Kidney glomerular epithelial cell (primary cell): Measurements from ENCODE around the gene MIEF1.

Source experiments
- DNase-seq: peaks from one replicate; lab custom pipeline; 2025; lab: John Stamatoyannopoulos, UW

Gene MIEF1

DNA sequence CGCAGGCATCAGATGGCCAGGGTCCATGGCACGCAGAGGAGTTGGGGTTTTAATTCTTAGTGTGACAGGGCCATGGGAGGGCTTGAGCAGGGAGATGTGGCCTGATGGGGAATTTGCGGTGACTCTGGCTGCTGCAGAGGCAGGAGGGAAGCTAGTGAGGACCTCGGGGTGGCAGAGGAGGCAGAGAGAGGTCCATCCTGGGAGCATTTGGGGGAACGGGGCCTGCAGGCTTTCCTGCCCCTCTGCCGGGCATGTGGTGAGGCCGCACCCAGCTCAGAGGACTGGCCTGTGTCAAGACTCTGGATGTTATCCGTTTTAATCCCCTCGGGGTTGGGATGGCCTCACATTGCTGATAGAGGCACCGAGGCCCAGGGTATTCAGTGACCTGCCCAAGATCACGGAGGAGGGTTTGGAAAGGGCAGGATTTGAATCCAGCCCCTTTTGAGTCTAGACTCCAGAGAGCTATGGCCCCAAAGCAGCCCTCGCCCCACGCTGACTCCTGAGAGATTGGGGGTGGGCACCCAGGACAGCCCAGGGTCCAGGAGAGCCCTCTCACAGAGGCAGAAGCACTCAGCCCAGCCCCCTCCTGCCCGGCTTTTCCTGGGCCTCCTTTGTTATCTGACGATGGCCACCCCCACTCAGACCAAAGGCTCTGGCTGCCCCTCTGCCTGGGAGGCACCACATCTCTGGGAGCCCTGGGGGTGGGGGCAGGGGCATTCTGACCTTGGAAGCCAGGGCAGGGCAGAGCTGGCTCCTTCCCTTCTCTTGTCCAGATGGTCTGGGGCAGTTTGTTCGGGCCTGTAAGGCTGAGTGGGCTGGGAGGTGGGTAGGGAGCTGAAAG lies 31.4 kb upstream of the MIEF1 start:
- no peak for DNase-seq

DNA sequence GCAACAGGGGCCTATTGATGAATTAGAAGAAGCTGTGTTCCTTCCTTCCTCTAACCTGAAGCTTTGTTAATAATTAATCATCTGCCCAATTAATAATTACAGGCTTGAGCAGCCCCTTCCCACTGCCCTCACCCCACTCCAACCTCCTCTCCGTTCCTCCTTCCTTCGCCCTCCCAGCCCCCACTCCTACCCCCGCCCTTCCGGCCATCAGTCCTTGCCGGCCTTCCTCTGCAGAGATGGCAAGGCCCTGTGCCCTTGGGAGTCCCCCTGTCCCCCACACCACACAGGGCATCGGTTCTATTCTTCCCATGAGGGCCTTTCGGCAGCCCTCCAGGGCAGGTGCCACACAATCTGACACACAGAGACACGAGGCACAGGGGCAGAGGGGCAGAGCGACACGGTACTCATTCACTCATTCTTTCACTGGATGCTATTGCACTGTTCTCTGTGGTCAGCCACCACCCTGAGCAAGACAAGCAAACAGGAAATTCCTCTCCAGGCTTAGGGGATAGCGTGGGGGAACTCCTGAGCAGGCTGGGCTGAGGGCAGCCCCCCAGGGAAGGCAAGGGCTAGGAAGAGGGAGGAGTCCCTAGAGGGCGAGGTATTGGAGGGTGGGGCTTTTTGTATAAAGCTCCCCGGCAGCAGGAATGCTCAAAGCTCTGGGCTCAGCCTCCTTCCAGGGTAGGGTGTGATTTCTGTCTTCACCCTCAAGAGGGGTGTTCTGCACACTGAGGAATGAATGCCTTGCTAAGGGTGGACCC lies 30.5 kb upstream of the MIEF1 start:
- DNase-seq: peak; percentile 75

- no peak for DNase-seq
Measured at GRCh38 chr22:39472570-39473556, 29.2 kb upstream of the MIEF1 start.

DNA sequence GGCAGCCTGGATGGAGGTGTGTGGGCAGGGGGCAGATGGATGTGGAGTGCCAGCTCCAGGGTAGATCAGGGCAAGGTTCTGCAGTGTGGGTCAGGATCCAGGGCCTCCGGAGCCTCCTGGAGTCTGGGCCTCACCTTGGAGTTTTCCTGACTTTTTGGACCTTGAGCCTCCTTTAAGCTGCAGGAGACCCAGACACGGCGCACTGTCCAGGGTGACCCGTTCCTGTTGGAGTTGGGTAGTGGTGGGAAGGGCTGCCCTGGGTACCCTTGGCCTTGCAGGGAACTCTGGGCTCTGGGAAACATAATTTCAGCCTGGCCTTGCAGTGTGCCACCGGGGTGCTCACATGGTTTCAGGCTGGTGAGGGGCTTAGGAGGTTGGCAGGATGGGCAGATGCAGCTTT lies 28.2 kb upstream of the MIEF1 start:
- DNase-seq: no peak

DNA sequence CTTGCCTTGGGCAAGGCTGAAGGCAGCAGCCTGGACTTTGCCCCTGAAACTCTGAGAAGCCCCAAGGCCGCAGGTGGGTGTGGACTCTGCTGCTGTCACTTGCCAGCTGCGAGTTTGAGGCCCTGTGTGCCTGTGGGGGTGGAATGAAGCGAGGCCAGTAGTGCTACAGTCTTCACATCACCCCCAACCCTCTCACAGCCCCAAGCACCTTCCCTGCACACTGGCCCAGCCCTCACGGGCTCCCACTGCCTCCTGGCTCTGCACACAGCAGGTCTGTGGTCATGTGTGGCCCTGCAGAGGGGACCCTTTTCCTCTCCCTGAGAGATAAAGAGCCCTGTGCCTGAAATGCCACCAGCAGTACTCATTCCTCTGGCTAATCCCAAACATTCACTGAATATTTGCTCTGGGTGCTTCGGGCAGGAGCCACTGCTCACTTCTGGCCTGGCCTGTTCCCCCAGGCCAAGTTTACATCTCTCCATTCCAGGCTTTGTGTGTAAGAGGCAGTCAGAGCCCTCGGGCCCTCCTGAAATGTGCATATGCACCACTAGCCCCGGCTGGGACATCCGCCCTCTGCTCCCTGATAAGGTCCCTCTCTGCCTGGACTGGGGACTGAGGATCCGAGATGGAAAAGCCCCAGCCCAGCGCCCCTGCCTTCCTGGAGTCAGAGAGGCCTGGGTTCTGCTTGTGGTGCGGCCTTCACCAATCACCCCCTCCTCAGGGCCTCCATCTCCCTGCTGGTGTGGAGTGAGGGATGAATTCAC lies 27.6 kb upstream of the MIEF1 start:
- no peak for DNase-seq

DNA sequence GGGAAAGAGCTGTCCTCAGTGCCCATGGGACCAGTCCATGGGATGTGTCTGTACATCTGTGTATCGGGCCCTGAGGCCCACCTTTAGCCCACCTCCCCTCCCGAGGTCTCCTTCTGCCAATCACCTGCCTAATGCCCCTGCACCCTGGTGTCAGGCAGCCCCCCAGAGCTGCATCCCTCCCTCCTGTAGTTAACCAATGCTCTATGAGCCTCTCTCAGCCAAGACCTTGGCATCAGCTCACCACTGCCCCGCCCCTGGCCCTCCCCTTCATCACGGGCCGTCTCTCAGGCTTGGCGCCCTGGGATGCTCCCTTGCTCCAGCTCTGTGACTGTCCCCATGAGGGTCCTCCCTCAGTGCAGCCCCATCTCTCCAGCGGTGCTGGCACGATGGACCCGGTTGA lies 26.8 kb upstream of the MIEF1 start:
- DNase-seq: no peak

GRCh38 chr22:39475902-39476301 lies 26.2 kb upstream of the MIEF1 start:
- DNase-seq: no peak

- DNase-seq: no peak
Measured at GRCh38 chr22:39476664-39477063, 25.4 kb upstream of the MIEF1 start.

DNA sequence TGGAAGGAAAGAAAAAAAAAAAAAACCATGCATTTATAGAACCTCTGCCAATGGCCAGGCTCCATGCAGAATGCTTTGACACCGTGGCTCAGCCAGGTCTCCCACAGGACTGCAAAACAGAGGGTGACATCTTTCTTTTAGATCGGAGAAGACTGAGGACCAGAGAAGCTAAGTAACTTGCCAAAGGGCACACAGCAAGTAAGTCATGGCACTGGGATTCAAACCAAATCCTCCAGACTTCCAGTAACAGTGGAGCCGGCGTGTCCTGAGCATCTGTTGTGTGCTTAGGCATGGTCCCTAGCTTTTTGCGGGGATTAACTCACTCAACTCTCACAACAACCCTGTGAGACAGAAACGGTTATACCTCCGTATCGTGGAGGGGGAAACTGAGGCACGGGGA lies 24.5 kb upstream of the MIEF1 start:
- DNase-seq: no peak

GRCh38 chr22:39478441-39478850 lies 23.6 kb upstream of the MIEF1 start:
- peak; percentile 7 for DNase-seq

DNA sequence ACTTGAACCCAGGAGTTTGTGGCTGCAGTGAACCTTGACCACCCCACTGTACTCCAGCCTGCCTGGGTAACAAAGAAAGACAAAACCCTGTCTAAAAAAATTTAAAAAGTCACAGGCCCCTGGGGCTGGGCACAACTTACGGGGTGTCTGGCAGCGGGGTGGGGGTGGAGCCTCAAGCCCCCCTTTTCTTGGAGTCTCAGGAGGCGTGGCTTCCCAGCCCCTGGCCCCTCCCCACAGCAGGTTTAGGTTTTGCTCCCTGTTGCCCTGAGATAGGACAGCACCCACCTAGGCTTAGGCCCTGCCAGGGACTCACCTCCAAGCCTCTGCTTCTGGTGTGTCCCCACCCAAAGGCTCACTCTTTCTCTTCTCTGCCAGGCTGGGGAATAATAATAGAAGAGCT lies 22.8 kb upstream of the MIEF1 start:
- DNase-seq: no peak

DNA sequence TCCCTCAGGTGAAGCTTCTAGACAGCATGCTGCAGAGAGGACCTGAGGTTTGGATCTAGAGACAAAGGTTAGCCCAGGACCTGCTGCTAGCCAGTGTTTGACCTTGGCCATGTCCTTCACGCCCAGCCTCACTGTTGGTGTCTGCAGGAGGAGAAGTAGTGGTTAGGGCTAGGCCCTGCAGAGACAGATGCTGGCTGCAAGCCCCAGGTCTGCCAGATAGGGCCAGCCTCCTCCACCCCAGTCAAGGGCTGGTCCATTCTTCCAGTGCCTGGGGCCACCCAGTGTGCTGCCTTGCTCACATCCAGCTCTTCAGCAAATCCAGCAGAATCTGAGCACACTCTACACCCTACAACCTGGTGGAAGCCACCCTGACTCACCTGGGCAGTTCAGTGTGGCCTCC lies 21.5 kb upstream of the MIEF1 start:
- no peak for DNase-seq

DNA sequence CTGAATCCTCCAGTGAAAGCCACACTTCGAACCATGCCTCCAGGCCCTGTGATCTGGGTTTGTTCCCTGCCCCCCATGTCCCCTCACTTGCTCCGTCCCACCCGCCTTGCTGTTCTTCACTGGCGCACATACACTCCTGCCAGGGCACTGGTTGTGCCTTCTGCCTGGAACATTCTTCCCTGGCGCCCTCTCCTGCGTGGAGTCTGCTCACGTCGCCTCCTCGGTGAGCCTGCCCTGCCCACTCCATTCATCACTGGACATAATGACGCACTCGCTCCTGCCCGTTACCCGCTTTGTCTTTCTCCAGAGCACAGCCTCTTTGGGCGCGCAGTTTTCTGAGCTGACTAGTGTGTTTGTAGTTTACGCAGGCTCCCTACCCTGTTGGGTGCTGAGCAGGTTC lies 21.0 kb upstream of the MIEF1 start:
- no peak for DNase-seq

- no peak for DNase-seq
Measured at GRCh38 chr22:39481595-39481994, 20.5 kb upstream of the MIEF1 start.

- DNase-seq: no peak
Measured at GRCh38 chr22:39482768-39483167, 19.3 kb upstream of the MIEF1 start.

- no peak for DNase-seq
Measured at GRCh38 chr22:39486951-39487825, 14.9 kb upstream of the MIEF1 start.

DNA sequence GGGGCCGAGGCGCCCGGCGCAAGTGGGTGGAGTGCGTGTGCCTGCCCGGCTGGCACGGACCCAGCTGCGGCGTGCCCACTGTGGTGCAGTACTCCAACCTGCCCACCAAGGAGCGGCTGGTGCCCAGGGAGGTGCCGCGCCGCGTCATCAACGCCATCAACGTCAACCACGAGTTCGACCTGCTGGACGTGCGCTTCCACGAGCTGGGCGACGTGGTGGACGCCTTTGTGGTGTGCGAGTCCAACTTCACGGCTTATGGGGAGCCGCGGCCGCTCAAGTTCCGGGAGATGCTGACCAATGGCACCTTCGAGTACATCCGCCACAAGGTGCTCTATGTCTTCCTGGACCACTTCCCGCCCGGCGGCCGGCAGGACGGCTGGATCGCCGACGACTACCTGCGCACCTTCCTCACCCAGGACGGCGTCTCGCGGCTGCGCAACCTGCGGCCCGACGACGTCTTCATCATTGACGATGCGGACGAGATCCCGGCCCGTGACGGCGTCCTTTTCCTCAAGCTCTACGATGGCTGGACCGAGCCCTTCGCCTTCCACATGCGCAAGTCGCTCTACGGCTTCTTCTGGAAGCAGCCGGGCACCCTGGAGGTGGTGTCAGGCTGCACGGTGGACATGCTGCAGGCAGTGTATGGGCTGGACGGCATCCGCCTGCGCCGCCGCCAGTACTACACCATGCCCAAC lies 14.1 kb upstream of the MIEF1 start:
- DNase-seq: no peak

GRCh38 chr22:39488563-39489083 lies 13.5 kb upstream of the MIEF1 start:
- DNase-seq: no peak
